ENCODE data around the gene PXN. TPM values are rescaled to one million over a fixed set of nuclear protein-coding genes. Genes with fewer than 3 reads are reported as not detected.

Gene PXN
- total and polyA plus RNA-seq, 2 of the 13 experiments (the other 11 are each of a cell fraction or from before 2014, with no cell fraction given), result 13.6 to 14.2 TPM

DNA sequence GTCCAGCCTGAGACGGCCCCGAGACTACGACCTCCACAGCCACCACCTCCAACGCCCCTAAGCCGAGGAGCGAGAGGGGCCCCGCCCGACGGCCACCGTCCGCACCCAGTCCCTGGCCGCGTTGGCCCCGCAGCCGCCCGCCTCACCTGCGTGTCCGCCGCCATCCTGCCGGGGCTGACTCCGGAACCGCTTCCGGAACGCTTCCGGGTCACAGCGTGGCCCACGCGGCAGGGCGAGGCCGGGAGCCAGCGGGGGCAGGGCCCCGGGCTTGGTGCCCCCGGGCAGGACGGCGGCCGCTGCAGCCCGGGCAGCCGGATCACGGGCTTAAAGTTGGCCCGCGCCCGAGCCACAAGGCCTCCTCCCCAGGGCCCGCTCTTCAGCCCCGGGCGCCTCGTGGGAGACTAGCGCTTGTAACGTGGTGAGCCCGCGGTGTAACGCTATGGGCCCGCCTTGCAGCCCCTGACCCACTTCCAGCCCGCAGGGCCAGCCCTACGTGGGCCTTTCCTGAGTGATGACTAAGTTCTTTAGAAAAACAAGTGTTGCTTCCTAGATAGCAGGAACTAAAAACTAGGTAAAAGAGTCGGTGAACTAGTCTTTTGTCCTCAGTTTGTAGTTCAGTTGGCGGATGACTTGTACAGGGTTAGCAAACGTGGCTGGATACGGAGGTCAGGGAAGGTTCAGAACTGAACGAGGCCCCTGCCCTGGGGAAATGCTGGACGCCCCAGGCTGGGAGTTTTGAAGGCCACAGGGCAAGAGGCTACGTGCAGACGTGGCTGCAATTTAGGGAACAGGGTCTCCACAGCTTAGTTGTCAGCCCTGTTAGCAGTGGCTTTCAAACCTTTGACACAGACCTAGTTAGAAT, 70.8 kb downstream of the PXN start, which contains the start of gene GCN1 (continued):
- TF ChIP-seq ARID4A (CRISPR knock-in tag; IDR thresholded peaks at IDR 0.05; ENCODE audit: borderline replicate concordance) (peak; percentile 96), NCOA2 (CRISPR knock-in tag; IDR thresholded peaks at IDR 0.05) (no peak; the same call in 1 of the 2 replicates), SRSF1 (optimal IDR thresholded peaks at IDR 0.05; ENCODE audit: low read depth, low read length) (no peak), RBFOX2 (IDR thresholded peaks at IDR 0.05; ENCODE audit: low read depth, low read length) (peak; percentile 99), AHDC1 (CRISPR knock-in tag; IDR thresholded peaks at IDR 0.05; ENCODE audit: borderline replicate concordance) (no peak), ZNF629 (CRISPR knock-in tag; conservative IDR thresholded peaks at IDR 0.05) (peak; percentile 47), SIN3A (IDR thresholded peaks at IDR 0.05; ENCODE audit: borderline replicate concordance, low read depth, low read length) (peak; percentile 75; the same call in 1 of the 2 replicates), RBAK (CRISPR knock-in tag; IDR thresholded peaks at IDR 0.05) (no peak), ZNF567 (CRISPR knock-in tag; IDR thresholded peaks at IDR 0.05; ENCODE audit: borderline replicate concordance) (peak; percentile 29; the same call in 1 of the 2 replicates), CAMTA2 (CRISPR knock-in tag; IDR thresholded peaks at IDR 0.05; ENCODE audit: borderline replicate concordance) (peak; percentile 86; the same call in 1 of the 2 replicates), ZNF543 (CRISPR knock-in tag; IDR thresholded peaks at IDR 0.05) (peak; percentile 99), ZNF441 (CRISPR knock-in tag; IDR thresholded peaks at IDR 0.05; ENCODE audit: borderline replicate concordance) (peak; percentile 90), CC2D1A (CRISPR knock-in tag; IDR thresholded peaks at IDR 0.05) (no peak), NFATC3 (CRISPR knock-in tag; IDR thresholded peaks at IDR 0.05) (peak; percentile 72; the same call in 1 of the 2 replicates)
- TF ChIP-seq, protein P1, sequence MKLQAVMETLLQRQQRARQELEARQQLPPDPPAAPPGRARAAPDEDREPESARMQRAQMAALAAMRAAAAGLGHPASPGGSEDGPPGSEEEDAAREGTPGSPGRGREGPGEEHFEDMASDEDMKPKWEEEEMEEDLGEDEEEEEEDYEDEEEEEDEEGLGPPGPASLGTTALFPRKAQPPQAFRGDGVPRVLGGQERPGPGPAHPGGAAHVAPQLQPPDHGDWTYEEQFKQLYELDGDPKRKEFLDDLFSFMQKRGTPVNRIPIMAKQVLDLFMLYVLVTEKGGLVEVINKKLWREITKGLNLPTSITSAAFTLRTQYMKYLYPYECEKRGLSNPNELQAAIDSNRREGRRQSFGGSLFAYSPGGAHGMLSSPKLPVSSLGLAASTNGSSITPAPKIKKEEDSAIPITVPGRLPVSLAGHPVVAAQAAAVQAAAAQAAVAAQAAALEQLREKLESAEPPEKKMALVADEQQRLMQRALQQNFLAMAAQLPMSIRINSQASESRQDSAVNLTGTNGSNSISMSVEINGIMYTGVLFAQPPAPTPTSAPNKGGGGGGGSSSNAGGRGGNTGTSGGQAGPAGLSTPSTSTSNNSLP (IDR thresholded peaks at IDR 0.05; ENCODE audit: low read depth, low read length), result no peak

Measured in HepG2 (cell line).